ENCODE results near the gene UBE2E1. TPM values are rescaled to one million over a fixed set of nuclear protein-coding genes. Genes with fewer than 3 reads are reported as not detected.
"Not testable (repeated sequence)": the region's sequence is repeated elsewhere in the genome, so short reads cannot be mapped to it uniquely, and the experiment has no call there.

The UBE2E1 gene
- total RNA-seq, 4 donors from 2014 or later, result 73.0 to 119 (median 94.6) TPM

- Histone ChIP-seq H3K36me3 (no peaks in the 10 kb centered on the region), H3K9me3 (no peaks in the 10 kb centered on the region), H3K4me3 (no peak overlapping the region), H3K27me3 (no peaks in the 10 kb centered on the region), H3K4me1 (peaks cover 40% of the 10 kb centered on the region), H3K27ac (no peak overlapping the region)
- no peak for TF ChIP-seq EP300 (IDR thresholded peaks at IDR 0.05)
- no peak for TF ChIP-seq POLR2A (IDR thresholded peaks at IDR 0.05)
- TF ChIP-seq POLR2AphosphoS5 (IDR thresholded peaks at IDR 0.05), result no peak
- no peak for TF ChIP-seq CTCF (IDR thresholded peaks at IDR 0.05)
- DNase-seq (ENCODE audit: low spot score in 2 of 2), result no peak
- 92% methylated on average over 4 of the region's 4 CpGs for WGBS
Observed at GRCh38 chr3:23869977-23870662, 64.4 kb downstream of the UBE2E1 start.

- H3K4me1 ChIP-seq, result peaks cover 38% of the 10 kb centered on the region
- H3K27ac ChIP-seq, result not testable (repeated sequence)
Observed at GRCh38 chr3:23870663-23871043, 64.9 kb downstream of the UBE2E1 start.

DNA sequence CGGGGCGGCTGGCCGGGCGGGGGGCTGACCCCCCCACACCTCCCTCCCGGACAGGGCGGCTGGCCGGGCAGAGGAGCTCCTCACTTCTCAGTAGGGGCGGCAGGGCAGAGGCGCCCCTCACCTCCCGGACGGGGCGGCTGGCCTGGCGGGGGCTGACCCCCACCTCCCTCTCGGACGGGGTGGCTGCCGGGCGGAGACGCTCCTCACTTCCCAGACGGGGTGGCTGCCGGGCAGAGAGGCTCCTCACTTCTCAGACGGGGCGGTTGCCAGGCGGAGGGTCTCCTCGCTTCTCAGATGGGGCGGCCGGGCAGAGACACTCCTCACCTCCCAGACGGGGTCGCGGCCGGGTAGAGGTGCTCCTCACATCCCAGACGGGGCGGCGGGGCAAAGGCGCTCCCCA, 65.6 kb downstream of the UBE2E1 start:
- H3K27ac ChIP-seq; DNase-seq (ENCODE audit: low spot score in 2 of 2); H3K36me3 ChIP-seq; H3K27me3 ChIP-seq; H3K9me3 ChIP-seq; H3K4me3 ChIP-seq: not testable (repeated sequence)
- whole genome bisulfite sequencing, result no CpG with 5 or more reads among the region's 34 CpGs
- H3K4me1 ChIP-seq, result peaks cover 30% of the 10 kb centered on the region

More at GRCh38 chr3:23870663-23871043, 64.9 kb downstream of the UBE2E1 start:
- not testable (repeated sequence) for H3K36me3 ChIP-seq; H3K4me3 ChIP-seq; H3K27me3 ChIP-seq; DNase-seq (ENCODE audit: low spot score in 2 of 2); H3K9me3 ChIP-seq
- 79% methylated on average over 3 of the region's 5 CpGs for WGBS

GRCh38 chr3:23872330-23872729, 66.6 kb downstream of the UBE2E1 start:
- Histone ChIP-seq H3K4me3 (no peak overlapping the region), H3K36me3 (no peaks in the 10 kb centered on the region), H3K27ac (no peak overlapping the region), H3K27me3 (no peaks in the 10 kb centered on the region), H3K9me3 (no peaks in the 10 kb centered on the region), H3K4me1 (peaks cover 34% of the 10 kb centered on the region)
- TF ChIP-seq CTCF (IDR thresholded peaks at IDR 0.05) (no peak), POLR2A (IDR thresholded peaks at IDR 0.05) (no peak), EP300 (IDR thresholded peaks at IDR 0.05) (no peak), POLR2AphosphoS5 (IDR thresholded peaks at IDR 0.05) (no peak)
- no peak for DNase-seq (ENCODE audit: low spot score in 2 of 2)
- 100% methylated on average over 3 of the region's 3 CpGs for WGBS

- Histone ChIP-seq H3K4me3 (no peak overlapping the region), H3K27me3 (no peaks in the 10 kb centered on the region), H3K9me3 (no peaks in the 10 kb centered on the region), H3K27ac (no peak overlapping the region), H3K4me1 (peaks cover 40% of the 10 kb centered on the region), H3K36me3 (no peaks in the 10 kb centered on the region)
- WGBS, result 48% methylated on average over 2 of the region's 2 CpGs
- TF ChIP-seq CTCF (IDR thresholded peaks at IDR 0.05) (no peak), POLR2AphosphoS5 (IDR thresholded peaks at IDR 0.05) (no peak), EP300 (IDR thresholded peaks at IDR 0.05) (no peak), POLR2A (IDR thresholded peaks at IDR 0.05) (no peak)
- no peak for DNase-seq (ENCODE audit: low spot score in 2 of 2)
Observed at GRCh38 chr3:23873941-23874340, 68.2 kb downstream of the UBE2E1 start.

DNA sequence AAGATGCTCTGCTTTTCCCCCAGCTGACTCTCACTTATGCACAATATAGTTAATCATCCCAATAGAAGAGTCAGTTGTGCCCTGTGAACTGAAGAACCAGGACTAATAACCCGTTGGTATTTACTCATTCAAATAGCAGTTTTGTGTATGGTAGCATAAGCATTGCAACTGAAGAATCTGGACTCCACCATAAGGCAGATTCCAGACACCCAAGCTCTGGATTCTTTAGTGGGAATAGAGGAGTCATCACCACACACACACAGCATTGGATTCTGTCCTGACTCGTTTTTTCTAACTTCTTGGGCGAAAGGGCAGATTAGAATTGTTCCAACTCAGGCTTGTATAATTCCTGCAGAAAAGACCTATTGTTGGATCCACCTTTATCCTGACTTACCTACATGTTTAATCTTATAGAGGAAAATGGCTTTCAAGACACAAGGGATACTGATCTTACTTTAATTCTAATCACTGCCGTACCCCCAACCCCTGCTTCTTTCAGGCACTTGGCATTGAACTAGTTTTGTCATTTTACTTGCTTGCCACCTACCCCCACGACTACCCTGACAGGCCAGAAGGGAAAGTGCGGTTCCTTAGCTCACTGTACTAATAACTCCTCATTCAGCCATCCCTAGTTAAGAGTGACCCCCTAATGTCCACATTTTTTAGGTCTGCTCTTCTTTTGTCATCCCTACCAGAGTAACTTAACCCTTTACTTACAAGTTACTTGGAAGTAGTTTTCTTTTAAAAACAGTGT, 68.8 kb downstream of the UBE2E1 start:
- Histone ChIP-seq H3K36me3 (no peaks in the 10 kb centered on the region), H3K9me3 (no peaks in the 10 kb centered on the region), H3K27ac (no peak overlapping the region), H3K27me3 (no peaks in the 10 kb centered on the region), H3K4me3 (no peak overlapping the region), H3K4me1 (peaks cover 40% of the 10 kb centered on the region)
- no peak for DNase-seq (ENCODE audit: low spot score in 2 of 2)
- TF ChIP-seq CTCF (IDR thresholded peaks at IDR 0.05), result no peak
- no peak for TF ChIP-seq POLR2A (IDR thresholded peaks at IDR 0.05)
- TF ChIP-seq EP300 (IDR thresholded peaks at IDR 0.05), result no peak
- no peak for TF ChIP-seq POLR2AphosphoS5 (IDR thresholded peaks at IDR 0.05)
- 50% methylated on average over 6 of the region's 6 CpGs for WGBS

Measured in suprapubic skin (tissue), 4 donors.